WTC11 (cell line): ENCODE measurements around the gene KIF4B. TPM values are rescaled to one million over a fixed set of nuclear protein-coding genes. Genes with fewer than 3 reads are reported as not detected.

Experiments
- ATAC-seq: fragments of 200-7000 bp; cut with Tn5 transposase; 2 replicates; pipeline ENCODE4 v1.10.0; 2021; ENCODE audit warnings: mild to moderate bottlenecking, moderate library complexity
- CTCF ChIA-PET: fragments of 300-600 bp; sonication (Branson Sonifier 250); formaldehyde crosslinking; loops from one replicate; lab custom pipeline; 2021; ENCODE audit warnings: antibody characterized with exemption; lab: Charles Lee
- POLR2A ChIA-PET: fragments of 350-600 bp; sonication (Branson Sonifier 250); formaldehyde crosslinking; loops from one replicate; lab custom pipeline; 2021; ENCODE audit warnings: antibody characterized with exemption; lab: Charles Lee
- DNase-seq: peaks from one replicate; pipeline ENCODE4 v3.0.0; 2021; ENCODE audit warnings: low spot score
- H3K27ac Mint-ChIP-seq: 2 replicates; pipeline ENCODE4 v1.8.0; 2021; ENCODE audit warnings: mixed read lengths
- H3K27me3 Mint-ChIP-seq: 2 replicates; pipeline ENCODE4 v1.8.0; 2021; ENCODE audit warnings: low read depth, mild to moderate bottlenecking, moderate library complexity, mixed read lengths
- H3K36me3 Mint-ChIP-seq: 2 replicates; pipeline ENCODE4 v1.8.0; 2021; ENCODE audit warnings: mixed read lengths
- H3K4me1 Mint-ChIP-seq: 2 replicates; pipeline ENCODE4 v1.8.0; 2022; ENCODE audit warnings: mixed read lengths
- H3K4me3 Mint-ChIP-seq: 2 replicates; pipeline ENCODE4 v1.8.0; 2021; ENCODE audit warnings: mild to moderate bottlenecking, moderate library complexity, mixed read lengths
- H3K9me3 Mint-ChIP-seq: 2 replicates; pipeline ENCODE4 v1.8.0; 2021; ENCODE audit warnings: mixed read lengths
- CBFB ChIP-seq: sonication (generic); formaldehyde crosslinking; IDR thresholded peaks from 2 replicates; pipeline ENCODE4 v1.8.1; 2022; ENCODE audit warnings: mild to moderate bottlenecking, low read depth, missing genetic modification reagents
- ELF4 ChIP-seq: sonication (generic); formaldehyde crosslinking; IDR thresholded peaks from 2 replicates; pipeline ENCODE4 v1.8.1; 2022; ENCODE audit warnings: low read depth, mild to moderate bottlenecking, moderate library complexity, missing genetic modification reagents
- ESRRA ChIP-seq: sonication (generic); formaldehyde crosslinking; IDR thresholded peaks from 2 replicates; pipeline ENCODE4 v1.8.1; 2022; ENCODE audit warnings: mild to moderate bottlenecking, missing genetic modification reagents, borderline replicate concordance
- ETV6 ChIP-seq: sonication (generic); formaldehyde crosslinking; IDR thresholded peaks from 2 replicates; pipeline ENCODE4 v1.8.1; 2022; ENCODE audit warnings: mild to moderate bottlenecking, missing genetic modification reagents
- GTF2I ChIP-seq: fragments of 250-450 bp; sonication (Bioruptor Pico); conservative IDR thresholded peaks from 2 replicates; pipeline ENCODE4 v1.4.0; 2021; ENCODE audit warnings: mild to moderate bottlenecking
- JUN ChIP-seq: sonication (generic); formaldehyde crosslinking; IDR thresholded peaks from 2 replicates; pipeline ENCODE4 v1.8.0; 2023; ENCODE audit warnings: mild to moderate bottlenecking, missing genetic modification reagents
- MYBL2 ChIP-seq: sonication (generic); formaldehyde crosslinking; IDR thresholded peaks from 2 replicates; pipeline ENCODE4 v1.8.1; 2023; ENCODE audit warnings: mild to moderate bottlenecking, moderate library complexity, missing genetic modification reagents
- SMAD4 ChIP-seq: sonication (generic); formaldehyde crosslinking; IDR thresholded peaks from 2 replicates; pipeline ENCODE4 v1.8.0; 2022; ENCODE audit warnings: mild to moderate bottlenecking, missing genetic modification reagents
- TP53 ChIP-seq: sonication (generic); formaldehyde crosslinking; IDR thresholded peaks from 2 replicates; pipeline ENCODE4 v1.8.1; 2023; ENCODE audit warnings: mild to moderate bottlenecking, missing genetic modification reagents
- ZBTB21 ChIP-seq: sonication (generic); formaldehyde crosslinking; IDR thresholded peaks from 2 replicates; pipeline ENCODE4 v1.8.1; 2023; ENCODE audit warnings: mild to moderate bottlenecking, missing genetic modification reagents, borderline replicate concordance
- ZNF671 ChIP-seq: fragments of 250-450 bp; sonication (Bioruptor Pico); IDR thresholded peaks from 2 replicates; pipeline ENCODE4 v1.8.0; 2021; ENCODE audit warnings: mild to moderate bottlenecking
- total RNA-seq: library from RNA; stranded (reverse); gene quantifications from 3 replicates; pipeline ENCODE4 v1.2.3, GENCODE V29; 2021
- TF ChIP-seq, protein P1 (sequence below): fragments of 250-450 bp; sonication (Bioruptor Pico); IDR thresholded peaks from 2 replicates; pipeline ENCODE4 v2.1.2; 2022; ENCODE audit warnings: mild to moderate bottlenecking, moderate library complexity
- TF ChIP-seq, protein P2 (sequence below): sonication (generic); formaldehyde crosslinking; IDR thresholded peaks from 2 replicates; pipeline ENCODE4 v1.8.1; 2022; ENCODE audit warnings: low read depth, missing genetic modification reagents, borderline replicate concordance
- TF ChIP-seq, protein P3 (sequence below): fragments of 250-450 bp; sonication (Bioruptor Pico); IDR thresholded peaks from 2 replicates; pipeline ENCODE4 v1.9.0; 2021; ENCODE audit warnings: mild to moderate bottlenecking, borderline replicate concordance
- TF ChIP-seq, protein P4 (sequence below): fragments of 250-450 bp; sonication (Bioruptor Pico); IDR thresholded peaks from 2 replicates; pipeline ENCODE4 v1.8.0; 2021; ENCODE audit warnings: mild to moderate bottlenecking
- TF ChIP-seq, protein P5 (sequence below): sonication (generic); formaldehyde crosslinking; IDR thresholded peaks from 2 replicates; pipeline ENCODE4 v1.8.0; 2022; ENCODE audit warnings: missing genetic modification reagents
- TF ChIP-seq, protein P6 (sequence below): fragments of 250-450 bp; sonication (Bioruptor Pico); IDR thresholded peaks from 2 replicates; pipeline ENCODE4 v1.9.0; 2021; ENCODE audit warnings: moderate library complexity, mild to moderate bottlenecking, inconsistent platforms, borderline replicate concordance
- TF ChIP-seq, protein P7 (sequence below): fragments of 250-450 bp; sonication (Bioruptor Pico); conservative IDR thresholded peaks from 2 replicates; pipeline ENCODE4 v1.9.0; 2021; ENCODE audit warnings: mild to moderate bottlenecking
- TF ChIP-seq, protein P8 (sequence below): sonication (generic); formaldehyde crosslinking; IDR thresholded peaks from 2 replicates; pipeline ENCODE4 v1.8.0; 2023; ENCODE audit warnings: mild to moderate bottlenecking, missing genetic modification reagents

KIF4B gene
- total RNA-seq, 1 experiment from 2014 or later = 0.09 TPM

DNA sequence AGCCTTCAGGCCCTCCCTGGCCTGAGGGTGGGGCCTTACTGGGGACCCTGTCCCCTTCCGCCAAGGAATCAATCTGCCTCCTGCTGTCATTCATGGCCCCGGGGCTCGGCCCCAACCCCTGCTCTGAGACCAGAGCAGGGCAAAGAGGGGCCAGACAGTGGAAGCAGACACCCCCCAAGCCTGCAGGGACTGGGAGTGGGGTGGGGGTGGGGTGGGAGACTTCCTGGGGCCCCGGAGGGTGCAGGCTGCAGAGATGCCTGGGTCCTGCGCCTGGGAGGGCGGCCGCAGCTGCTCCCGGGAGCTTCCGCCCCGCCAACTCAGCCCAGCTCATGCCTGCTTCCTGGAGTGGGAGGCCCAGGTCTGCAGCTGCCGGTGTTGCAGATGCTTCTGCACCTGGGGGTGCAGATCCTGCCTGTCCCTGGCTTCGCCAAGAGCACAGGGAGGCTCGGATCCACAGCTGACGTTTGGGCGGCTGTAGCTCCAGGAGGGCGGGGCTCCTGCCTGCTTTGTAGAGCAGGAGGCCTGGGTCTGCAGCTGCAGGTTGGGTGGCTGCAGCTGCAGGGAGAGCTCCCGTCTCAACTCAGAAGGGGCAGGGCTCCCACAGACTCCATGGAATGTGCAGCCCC lies 6.2 kb downstream of the KIF4B start:
- TF ChIP-seq GTF2I (CRISPR knock-in tag) (no peak), ZNF671 (CRISPR knock-in tag) (no peak), ESRRA (CRISPR knock-in tag) (no peak), ELF4 (CRISPR knock-in tag) (no peak), SMAD4 (CRISPR knock-in tag) (no peak), CBFB (CRISPR knock-in tag) (no peak), ZBTB21 (no peak), MYBL2 (no peak), ETV6 (CRISPR knock-in tag) (no peak), JUN (no peak), TP53 (no peak)
- TF ChIP-seq, protein P1, sequence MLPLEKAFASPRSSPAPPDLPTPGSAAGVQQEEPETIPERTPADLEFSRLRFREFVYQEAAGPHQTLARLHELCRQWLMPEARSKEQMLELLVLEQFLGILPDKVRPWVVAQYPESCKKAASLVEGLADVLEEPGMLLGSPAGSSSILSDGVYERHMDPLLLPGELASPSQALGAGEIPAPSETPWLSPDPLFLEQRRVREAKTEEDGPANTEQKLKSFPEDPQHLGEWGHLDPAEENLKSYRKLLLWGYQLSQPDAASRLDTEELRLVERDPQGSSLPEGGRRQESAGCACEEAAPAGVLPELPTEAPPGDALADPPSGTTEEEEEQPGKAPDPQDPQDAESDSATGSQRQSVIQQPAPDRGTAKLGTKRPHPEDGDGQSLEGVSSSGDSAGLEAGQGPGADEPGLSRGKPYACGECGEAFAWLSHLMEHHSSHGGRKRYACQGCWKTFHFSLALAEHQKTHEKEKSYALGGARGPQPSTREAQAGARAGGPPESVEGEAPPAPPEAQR = no peak
- TF ChIP-seq, protein P2, sequence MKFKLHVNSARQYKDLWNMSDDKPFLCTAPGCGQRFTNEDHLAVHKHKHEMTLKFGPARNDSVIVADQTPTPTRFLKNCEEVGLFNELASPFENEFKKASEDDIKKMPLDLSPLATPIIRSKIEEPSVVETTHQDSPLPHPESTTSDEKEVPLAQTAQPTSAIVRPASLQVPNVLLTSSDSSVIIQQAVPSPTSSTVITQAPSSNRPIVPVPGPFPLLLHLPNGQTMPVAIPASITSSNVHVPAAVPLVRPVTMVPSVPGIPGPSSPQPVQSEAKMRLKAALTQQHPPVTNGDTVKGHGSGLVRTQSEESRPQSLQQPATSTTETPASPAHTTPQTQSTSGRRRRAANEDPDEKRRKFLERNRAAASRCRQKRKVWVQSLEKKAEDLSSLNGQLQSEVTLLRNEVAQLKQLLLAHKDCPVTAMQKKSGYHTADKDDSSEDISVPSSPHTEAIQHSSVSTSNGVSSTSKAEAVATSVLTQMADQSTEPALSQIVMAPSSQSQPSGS = no peak
- TF ChIP-seq, protein P3, sequence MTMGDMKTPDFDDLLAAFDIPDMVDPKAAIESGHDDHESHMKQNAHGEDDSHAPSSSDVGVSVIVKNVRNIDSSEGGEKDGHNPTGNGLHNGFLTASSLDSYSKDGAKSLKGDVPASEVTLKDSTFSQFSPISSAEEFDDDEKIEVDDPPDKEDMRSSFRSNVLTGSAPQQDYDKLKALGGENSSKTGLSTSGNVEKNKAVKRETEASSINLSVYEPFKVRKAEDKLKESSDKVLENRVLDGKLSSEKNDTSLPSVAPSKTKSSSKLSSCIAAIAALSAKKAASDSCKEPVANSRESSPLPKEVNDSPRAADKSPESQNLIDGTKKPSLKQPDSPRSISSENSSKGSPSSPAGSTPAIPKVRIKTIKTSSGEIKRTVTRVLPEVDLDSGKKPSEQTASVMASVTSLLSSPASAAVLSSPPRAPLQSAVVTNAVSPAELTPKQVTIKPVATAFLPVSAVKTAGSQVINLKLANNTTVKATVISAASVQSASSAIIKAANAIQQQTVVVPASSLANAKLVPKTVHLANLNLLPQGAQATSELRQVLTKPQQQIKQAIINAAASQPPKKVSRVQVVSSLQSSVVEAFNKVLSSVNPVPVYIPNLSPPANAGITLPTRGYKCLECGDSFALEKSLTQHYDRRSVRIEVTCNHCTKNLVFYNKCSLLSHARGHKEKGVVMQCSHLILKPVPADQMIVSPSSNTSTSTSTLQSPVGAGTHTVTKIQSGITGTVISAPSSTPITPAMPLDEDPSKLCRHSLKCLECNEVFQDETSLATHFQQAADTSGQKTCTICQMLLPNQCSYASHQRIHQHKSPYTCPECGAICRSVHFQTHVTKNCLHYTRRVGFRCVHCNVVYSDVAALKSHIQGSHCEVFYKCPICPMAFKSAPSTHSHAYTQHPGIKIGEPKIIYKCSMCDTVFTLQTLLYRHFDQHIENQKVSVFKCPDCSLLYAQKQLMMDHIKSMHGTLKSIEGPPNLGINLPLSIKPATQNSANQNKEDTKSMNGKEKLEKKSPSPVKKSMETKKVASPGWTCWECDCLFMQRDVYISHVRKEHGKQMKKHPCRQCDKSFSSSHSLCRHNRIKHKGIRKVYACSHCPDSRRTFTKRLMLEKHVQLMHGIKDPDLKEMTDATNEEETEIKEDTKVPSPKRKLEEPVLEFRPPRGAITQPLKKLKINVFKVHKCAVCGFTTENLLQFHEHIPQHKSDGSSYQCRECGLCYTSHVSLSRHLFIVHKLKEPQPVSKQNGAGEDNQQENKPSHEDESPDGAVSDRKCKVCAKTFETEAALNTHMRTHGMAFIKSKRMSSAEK = no peak
- TF ChIP-seq, protein P4, sequence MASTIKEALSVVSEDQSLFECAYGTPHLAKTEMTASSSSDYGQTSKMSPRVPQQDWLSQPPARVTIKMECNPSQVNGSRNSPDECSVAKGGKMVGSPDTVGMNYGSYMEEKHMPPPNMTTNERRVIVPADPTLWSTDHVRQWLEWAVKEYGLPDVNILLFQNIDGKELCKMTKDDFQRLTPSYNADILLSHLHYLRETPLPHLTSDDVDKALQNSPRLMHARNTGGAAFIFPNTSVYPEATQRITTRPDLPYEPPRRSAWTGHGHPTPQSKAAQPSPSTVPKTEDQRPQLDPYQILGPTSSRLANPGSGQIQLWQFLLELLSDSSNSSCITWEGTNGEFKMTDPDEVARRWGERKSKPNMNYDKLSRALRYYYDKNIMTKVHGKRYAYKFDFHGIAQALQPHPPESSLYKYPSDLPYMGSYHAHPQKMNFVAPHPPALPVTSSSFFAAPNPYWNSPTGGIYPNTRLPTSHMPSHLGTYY (CRISPR knock-in tag) = no peak
- TF ChIP-seq, protein P5, sequence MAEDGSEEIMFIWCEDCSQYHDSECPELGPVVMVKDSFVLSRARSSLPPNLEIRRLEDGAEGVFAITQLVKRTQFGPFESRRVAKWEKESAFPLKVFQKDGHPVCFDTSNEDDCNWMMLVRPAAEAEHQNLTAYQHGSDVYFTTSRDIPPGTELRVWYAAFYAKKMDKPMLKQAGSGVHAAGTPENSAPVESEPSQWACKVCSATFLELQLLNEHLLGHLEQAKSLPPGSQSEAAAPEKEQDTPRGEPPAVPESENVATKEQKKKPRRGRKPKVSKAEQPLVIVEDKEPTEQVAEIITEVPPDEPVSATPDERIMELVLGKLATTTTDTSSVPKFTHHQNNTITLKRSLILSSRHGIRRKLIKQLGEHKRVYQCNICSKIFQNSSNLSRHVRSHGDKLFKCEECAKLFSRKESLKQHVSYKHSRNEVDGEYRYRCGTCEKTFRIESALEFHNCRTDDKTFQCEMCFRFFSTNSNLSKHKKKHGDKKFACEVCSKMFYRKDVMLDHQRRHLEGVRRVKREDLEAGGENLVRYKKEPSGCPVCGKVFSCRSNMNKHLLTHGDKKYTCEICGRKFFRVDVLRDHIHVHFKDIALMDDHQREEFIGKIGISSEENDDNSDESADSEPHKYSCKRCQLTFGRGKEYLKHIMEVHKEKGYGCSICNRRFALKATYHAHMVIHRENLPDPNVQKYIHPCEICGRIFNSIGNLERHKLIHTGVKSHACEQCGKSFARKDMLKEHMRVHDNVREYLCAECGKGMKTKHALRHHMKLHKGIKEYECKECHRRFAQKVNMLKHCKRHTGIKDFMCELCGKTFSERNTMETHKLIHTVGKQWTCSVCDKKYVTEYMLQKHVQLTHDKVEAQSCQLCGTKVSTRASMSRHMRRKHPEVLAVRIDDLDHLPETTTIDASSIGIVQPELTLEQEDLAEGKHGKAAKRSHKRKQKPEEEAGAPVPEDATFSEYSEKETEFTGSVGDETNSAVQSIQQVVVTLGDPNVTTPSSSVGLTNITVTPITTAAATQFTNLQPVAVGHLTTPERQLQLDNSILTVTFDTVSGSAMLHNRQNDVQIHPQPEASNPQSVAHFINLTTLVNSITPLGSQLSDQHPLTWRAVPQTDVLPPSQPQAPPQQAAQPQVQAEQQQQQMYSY = no peak
- TF ChIP-seq, protein P6, sequence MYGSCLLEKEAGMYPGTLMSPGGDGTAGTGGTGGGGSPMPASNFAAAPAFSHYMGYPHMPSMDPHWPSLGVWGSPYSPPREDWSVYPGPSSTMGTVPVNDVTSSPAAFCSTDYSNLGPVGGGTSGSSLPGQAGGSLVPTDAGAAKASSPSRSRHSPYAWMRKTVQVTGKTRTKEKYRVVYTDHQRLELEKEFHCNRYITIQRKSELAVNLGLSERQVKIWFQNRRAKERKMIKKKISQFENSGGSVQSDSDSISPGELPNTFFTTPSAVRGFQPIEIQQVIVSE = no peak
- TF ChIP-seq, protein P7, sequence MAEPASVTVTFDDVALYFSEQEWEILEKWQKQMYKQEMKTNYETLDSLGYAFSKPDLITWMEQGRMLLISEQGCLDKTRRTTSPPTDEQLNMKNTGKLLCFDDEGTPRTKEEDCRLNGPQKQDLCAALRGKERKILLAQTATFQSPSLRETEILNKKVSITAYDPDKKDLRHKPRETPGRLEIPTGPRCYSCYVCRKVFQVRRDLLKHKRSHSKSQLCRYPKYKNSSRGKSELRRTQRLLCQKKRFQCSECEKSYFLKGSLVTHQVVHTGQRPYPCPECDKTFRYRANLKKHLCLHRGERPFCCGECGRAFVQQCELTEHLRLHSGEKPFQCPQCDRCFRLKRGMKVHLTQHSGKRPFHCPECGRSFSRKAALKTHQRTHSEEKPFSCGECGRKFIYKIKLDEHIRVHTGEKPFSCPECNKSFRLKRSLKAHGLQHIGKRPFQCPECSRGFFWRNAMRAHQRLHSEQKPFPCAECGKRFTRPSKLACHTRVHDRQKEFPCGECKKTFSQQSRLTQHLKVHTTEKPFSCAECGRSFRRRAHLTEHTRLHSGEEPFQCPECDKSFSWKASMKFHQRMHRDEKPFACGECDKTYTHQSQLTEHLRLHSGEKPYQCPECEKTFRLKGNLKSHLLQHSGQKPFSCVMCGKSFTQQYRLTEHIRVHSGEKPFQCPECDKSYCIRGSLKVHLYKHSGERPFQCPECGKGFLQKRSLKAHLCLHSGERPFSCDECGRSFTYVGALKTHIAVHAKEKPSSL (CRISPR knock-in tag) = no peak
- TF ChIP-seq, protein P8, sequence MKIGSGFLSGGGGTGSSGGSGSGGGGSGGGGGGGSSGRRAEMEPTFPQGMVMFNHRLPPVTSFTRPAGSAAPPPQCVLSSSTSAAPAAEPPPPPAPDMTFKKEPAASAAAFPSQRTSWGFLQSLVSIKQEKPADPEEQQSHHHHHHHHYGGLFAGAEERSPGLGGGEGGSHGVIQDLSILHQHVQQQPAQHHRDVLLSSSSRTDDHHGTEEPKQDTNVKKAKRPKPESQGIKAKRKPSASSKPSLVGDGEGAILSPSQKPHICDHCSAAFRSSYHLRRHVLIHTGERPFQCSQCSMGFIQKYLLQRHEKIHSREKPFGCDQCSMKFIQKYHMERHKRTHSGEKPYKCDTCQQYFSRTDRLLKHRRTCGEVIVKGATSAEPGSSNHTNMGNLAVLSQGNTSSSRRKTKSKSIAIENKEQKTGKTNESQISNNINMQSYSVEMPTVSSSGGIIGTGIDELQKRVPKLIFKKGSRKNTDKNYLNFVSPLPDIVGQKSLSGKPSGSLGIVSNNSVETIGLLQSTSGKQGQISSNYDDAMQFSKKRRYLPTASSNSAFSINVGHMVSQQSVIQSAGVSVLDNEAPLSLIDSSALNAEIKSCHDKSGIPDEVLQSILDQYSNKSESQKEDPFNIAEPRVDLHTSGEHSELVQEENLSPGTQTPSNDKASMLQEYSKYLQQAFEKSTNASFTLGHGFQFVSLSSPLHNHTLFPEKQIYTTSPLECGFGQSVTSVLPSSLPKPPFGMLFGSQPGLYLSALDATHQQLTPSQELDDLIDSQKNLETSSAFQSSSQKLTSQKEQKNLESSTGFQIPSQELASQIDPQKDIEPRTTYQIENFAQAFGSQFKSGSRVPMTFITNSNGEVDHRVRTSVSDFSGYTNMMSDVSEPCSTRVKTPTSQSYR (CRISPR knock-in tag) = no peak
- H3K4me1 Mint-ChIP-seq = peaks cover 12% of the 10 kb centered on the region
- peaks cover 29% of the 10 kb centered on the region for H3K9me3 Mint-ChIP-seq
- no peaks in the 10 kb centered on the region for H3K36me3 Mint-ChIP-seq
- peaks cover 13% of the 10 kb centered on the region; the same call in 1 of the 2 replicates for H3K27me3 Mint-ChIP-seq
- H3K27ac Mint-ChIP-seq = no peak overlapping the region
- POLR2A ChIA-PET = no interaction called here
- peak; percentile 32 for DNase-seq
- CTCF ChIA-PET = interaction anchor here (0.6 to 4.1 kb wide), 4 partner anchors 9 to 120 kb away, joined by 3 to 22 read pairs (median 8); no protein-coding TSS in a partner anchor
- H3K4me3 Mint-ChIP-seq = no peak overlapping the region
- peak; percentile 32 for ATAC-seq
